Chondrocyte (in vitro differentiated cells): ENCODE measurements around the gene JAK3. TPM values are rescaled to one million over a fixed set of nuclear protein-coding genes. Genes with fewer than 3 reads are reported as not detected.
"Not testable (repeated sequence)": the region's sequence is repeated elsewhere in the genome, so short reads cannot be mapped to it uniquely, and the experiment has no call there.

Experiments used
- DNase-seq: peaks from one replicate; pipeline ENCODE4 v3.0.0; 2021; ENCODE audit warnings: mixed read lengths, low spot score
- H3K27ac Mint-ChIP-seq: one replicate; pipeline ENCODE4 v1.8.0; 2021; ENCODE audit warnings: mild to moderate bottlenecking, moderate library complexity, mixed read lengths; ENCODE audit not compliant: unreplicated experiment
- H3K27me3 Mint-ChIP-seq: 2 replicates; pipeline ENCODE4 v1.8.0; 2021; ENCODE audit warnings: low read depth, mixed read lengths
- H3K36me3 Mint-ChIP-seq: 2 replicates; pipeline ENCODE4 v1.8.0; 2021; ENCODE audit warnings: low read depth, mixed read lengths
- H3K4me1 Mint-ChIP-seq: 2 replicates; pipeline ENCODE4 v1.8.0; 2021; ENCODE audit warnings: low read depth, mild to moderate bottlenecking, mixed read lengths
- H3K4me3 Mint-ChIP-seq: one replicate; pipeline ENCODE4 v1.8.0; 2021; ENCODE audit warnings: mild to moderate bottlenecking, moderate library complexity, mixed read lengths; ENCODE audit not compliant: unreplicated experiment
- H3K9me3 Mint-ChIP-seq: 2 replicates; pipeline ENCODE4 v1.8.0; 2021; ENCODE audit warnings: low read depth, mixed read lengths
- CTCF ChIP-seq: fragments of 200-600 bp; sonication (generic); IDR thresholded peaks from 2 replicates; pipeline ENCODE4 v1.5.0; 2021; ENCODE audit warnings: antibody characterized with exemption, mild to moderate bottlenecking, moderate library complexity
- long read RNA-seq: library from polyadenylated mRNA; stranded (forward); transcript quantifications from one replicate; pipeline ENCODE4 v2.0.0, GENCODE V29; 2021
- total RNA-seq: library from RNA; stranded (reverse); gene quantifications from 3 replicates; pipeline ENCODE4 v1.2.1, GENCODE V29; 2021

JAK3 gene
- 2.3 to 7.7 TPM (median 6.9 TPM) in 3 replicates for total RNA-seq
- long read RNA-seq, full-length matches to known transcripts: 3 of 8 reads
- long read RNA-seq, partial matches to known transcripts: 2 of 8 reads
- long read RNA-seq, other reads (novel, unspliced or antisense): 3 of 8 reads

- Mint-ChIP-seq H3K27ac (peak within 1 kb of the TSS; percentile 88), H3K4me3 (peak within 1 kb of the TSS; percentile 63), H3K9me3 (no peaks in the 10 kb centered on the region), H3K4me1 (peaks cover 8% of the 10 kb centered on the region), H3K27me3 (no peaks in the 10 kb centered on the region), H3K36me3 (no peaks in the 10 kb centered on the region)
- DNase-seq: no peak
- TF ChIP-seq CTCF: no peak
Measured at GRCh38 chr19:17847538-17848366, at the start of gene JAK3. Gene JAK3 (minus strand): TSS chr19:17847982. CDS start chr19:17844417, 3,565 bp downstream.

- no peak overlapping the region for H3K27ac Mint-ChIP-seq
- H3K9me3 Mint-ChIP-seq: no peaks in the 10 kb centered on the region
- H3K4me1 Mint-ChIP-seq: no peaks in the 10 kb centered on the region
- no peak for TF ChIP-seq CTCF
- no peak for DNase-seq
- H3K27me3 Mint-ChIP-seq: peaks cover 28% of the 10 kb centered on the region
- no peaks in the 10 kb centered on the region for H3K36me3 Mint-ChIP-seq
- H3K4me3 Mint-ChIP-seq: no peak overlapping the region
Measured at GRCh38 chr19:17893766-17894165, 46.0 kb upstream of the JAK3 start.

- H3K36me3 Mint-ChIP-seq: peaks cover 2% of the 10 kb centered on the region
- no peaks in the 10 kb centered on the region for H3K4me1 Mint-ChIP-seq
- no peak overlapping the region for H3K4me3 Mint-ChIP-seq
- TF ChIP-seq CTCF: no peak
- H3K27me3 Mint-ChIP-seq: peaks cover 23% of the 10 kb centered on the region
- H3K27ac Mint-ChIP-seq: no peak overlapping the region
- no peaks in the 10 kb centered on the region for H3K9me3 Mint-ChIP-seq
- DNase-seq: no peak
Measured at GRCh38 chr19:17889609-17890214, 41.9 kb upstream of the JAK3 start.

GRCh38 chr19:17888260-17888659, 40.5 kb upstream of the JAK3 start:
- Mint-ChIP-seq H3K4me3 (no peak overlapping the region), H3K27ac (no peak overlapping the region), H3K36me3 (peaks cover 2% of the 10 kb centered on the region), H3K27me3 (peaks cover 21% of the 10 kb centered on the region), H3K9me3 (no peaks in the 10 kb centered on the region), H3K4me1 (no peaks in the 10 kb centered on the region)
- no peak for TF ChIP-seq CTCF
- no peak for DNase-seq

- not testable (repeated sequence) for H3K27ac Mint-ChIP-seq, H3K4me3 Mint-ChIP-seq, H3K36me3 Mint-ChIP-seq, H3K9me3 Mint-ChIP-seq, DNase-seq, H3K4me1 Mint-ChIP-seq
- peaks cover 16% of the 10 kb centered on the region for H3K27me3 Mint-ChIP-seq
Measured at GRCh38 chr19:17887221-17887620, 39.4 kb upstream of the JAK3 start.
